ENCODE measurements around the gene DPM2. TPM values are rescaled to one million over a fixed set of nuclear protein-coding genes. Genes with fewer than 3 reads are reported as not detected.

DPM2 gene
- total RNA-seq, 2 donors from 2014 or later: 23.3 to 39.9 TPM

DNA sequence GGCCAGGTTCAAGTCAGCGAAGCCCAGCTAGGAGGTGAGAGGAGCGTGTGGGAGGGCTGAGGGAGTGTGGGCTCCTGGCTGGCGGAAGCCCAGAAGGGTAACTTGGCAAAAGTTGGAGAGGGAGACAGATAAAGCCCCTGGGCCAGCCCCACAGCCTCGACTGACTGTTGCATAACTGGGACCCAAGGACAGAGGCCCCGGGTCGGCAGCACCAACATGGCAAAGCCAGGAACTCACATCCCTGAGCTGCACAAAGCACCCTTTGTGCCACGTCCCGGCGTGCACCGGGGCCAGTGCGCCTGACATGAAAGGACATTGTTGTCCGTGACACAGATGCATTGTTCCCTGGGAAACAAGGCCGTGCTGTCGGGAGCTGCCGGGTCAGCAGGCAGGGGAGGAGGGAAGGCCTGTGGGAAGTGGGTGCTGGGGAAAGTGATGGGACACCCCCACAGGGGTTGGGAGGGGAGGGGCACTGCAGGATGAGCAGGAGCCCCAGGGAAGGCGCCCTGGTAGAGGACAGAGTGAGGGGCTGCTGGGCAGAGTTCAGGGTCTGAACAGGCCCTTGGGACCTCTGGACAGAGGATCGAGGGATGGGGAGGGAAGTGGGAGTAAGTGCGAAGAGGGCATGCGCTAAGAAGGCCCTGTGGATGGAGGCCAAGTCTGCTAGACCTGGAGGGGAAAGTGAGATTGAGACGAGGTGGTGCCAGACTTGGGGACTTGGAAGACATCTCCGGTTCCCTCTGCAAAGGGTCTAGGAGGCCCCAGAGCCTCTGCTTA, 13.0 kb upstream of the DPM2 start:
- intact Hi-C loops (cut with DNase I): no loop called here
- H3K27ac ChIP-seq: peak overlapping the region; percentile 66 to 78 (median 74)
- TF ChIP-seq POLR2A (IDR thresholded peaks at IDR 0.05): peak in 1 of 3 donors; percentile 9
- TF ChIP-seq CTCF (IDR thresholded peaks at IDR 0.05): no peak
- DNase-seq (peak; percentile 76 to 89 (median 88)), ATAC-seq (peak; percentile 76)
- peaks cover 59% of the 10 kb centered on the region for H3K4me1 ChIP-seq
- H3K4me3 ChIP-seq: no peak overlapping the region
- no peaks in the 10 kb centered on the region for H3K36me3 ChIP-seq (replicated peaks in 1 of 2; ENCODE audit: insufficient read depth in 1 of 2, low read depth in 2 of 2)
- no peaks in the 10 kb centered on the region for H3K27me3 ChIP-seq
- H3K9me3 ChIP-seq: no peaks in the 10 kb centered on the region
- WGBS, 2 donors: 20 to 32% methylated on average over 15 to 21 of the region's 21 CpGs

DNA sequence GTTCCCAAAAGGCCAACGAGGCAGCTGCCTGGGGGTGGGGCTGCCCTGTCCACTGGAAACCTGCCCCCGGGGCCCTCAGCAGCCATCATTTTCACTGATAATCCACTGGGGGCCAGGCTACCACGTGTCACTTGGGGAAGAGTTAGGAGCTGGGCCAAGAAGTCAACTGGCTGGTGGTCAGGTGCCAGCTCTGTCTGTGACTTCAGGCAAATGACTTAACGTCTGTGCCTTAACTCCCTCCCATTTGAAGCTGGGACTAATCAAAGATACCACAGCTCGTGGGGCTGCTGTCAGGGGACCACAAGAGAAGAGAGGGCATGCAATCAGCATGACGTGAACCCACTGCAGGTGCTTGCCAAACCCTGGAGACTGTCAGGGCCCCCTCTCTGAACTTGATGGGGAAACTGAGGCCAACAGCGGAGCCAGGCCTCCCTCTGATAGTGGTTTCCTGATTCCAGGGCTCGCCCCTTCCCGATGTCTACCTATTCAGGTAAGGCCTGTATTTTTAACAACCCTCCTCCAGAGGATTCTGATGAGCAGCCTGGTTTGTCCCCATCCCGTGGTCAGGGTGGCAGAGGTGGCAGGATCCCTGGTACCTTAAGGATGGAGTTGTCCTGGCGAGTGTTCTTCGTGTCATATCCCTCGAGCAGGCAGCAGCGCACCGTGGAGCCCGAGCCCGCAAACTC, 12.3 kb upstream of the DPM2 start:
- intact Hi-C loops (cut with DNase I): loop anchor here (10.0 kb wide), 1 partner anchor 175 kb away; the partner anchor contains the start of gene PTGES2

DNA sequence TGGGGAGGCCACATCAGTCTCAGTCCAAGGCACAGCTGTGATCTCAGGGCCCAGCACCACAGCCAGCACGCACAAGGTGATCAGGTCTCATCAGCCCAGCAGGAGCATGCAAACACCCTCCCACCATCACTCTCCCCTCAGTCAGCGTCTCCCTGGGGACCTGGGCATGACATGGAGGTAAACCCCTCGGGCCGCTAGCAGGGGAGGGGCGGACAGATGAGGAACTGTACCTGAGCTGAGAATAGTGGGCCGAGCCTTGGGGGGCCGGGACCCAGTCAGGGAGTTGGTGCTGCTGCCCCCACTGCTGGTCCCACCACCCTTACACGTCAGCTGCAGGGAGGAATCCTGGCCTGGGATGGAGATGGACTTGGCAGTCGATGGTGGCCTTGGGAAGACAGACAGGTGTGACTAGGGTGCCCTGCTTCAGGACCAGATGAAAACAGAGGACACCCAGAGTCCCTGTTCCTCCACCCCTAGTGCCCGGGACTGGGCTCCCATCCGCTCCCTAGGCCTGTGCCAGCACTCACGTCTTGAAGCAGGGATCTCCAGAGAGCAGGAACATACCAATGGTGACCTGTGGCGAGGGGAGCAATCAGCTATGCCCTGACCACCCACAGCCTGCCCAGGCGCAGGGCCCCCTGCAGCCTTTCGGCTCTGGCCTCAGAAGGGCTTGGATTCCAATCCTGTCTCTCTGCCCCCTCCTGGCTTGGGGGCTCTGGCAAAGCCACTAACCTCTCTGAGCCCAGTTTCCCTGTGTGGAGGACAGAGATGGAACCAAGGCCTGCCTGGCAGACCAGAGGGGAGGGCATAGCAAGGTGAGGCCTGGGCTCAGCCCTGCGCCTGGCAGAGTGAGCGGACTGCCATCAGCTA, 10.4 kb upstream of the DPM2 start:
- Histone ChIP-seq H3K4me1 (peaks cover 36% of the 10 kb centered on the region), H3K27me3 (no peaks in the 10 kb centered on the region), H3K4me3 (no peak overlapping the region), H3K27ac (peak overlapping the region in 3 of 4 donors; percentile 11 to 30 (median 28)), H3K9me3 (no peaks in the 10 kb centered on the region), H3K36me3 (replicated peaks in 1 of 2; ENCODE audit: insufficient read depth in 1 of 2, low read depth in 2 of 2) (peaks cover 0 to 7% of the 10 kb centered on the region in 2 donors)
- 75 to 83% methylated on average over 10 to 17 of the region's 17 CpGs for WGBS, 2 donors
- DNase-seq (no peak), ATAC-seq (no peak)
- intact Hi-C loops (cut with DNase I): loop anchor here (10.0 kb wide), 1 partner anchor 177 kb away; the partner anchor contains the start of gene PTGES2
- TF ChIP-seq CTCF (IDR thresholded peaks at IDR 0.05): no peak
- no peak for TF ChIP-seq POLR2A (IDR thresholded peaks at IDR 0.05)

More for the DNA sequence above, 12.3 kb upstream of the DPM2 start:
- 29 to 44% methylated on average over 6 to 17 of the region's 17 CpGs for WGBS, 2 donors
- DNase-seq (peak in 2 of 4 donors; percentile 66 to 74), ATAC-seq (peak; percentile 37)
- peak overlapping the region; percentile 66 to 78 (median 74) for H3K27ac ChIP-seq
- peaks cover 0 to under 1% of the 10 kb centered on the region in 2 donors for H3K36me3 ChIP-seq (replicated peaks in 1 of 2; ENCODE audit: insufficient read depth in 1 of 2, low read depth in 2 of 2)
- H3K4me1 ChIP-seq: peaks cover 52% of the 10 kb centered on the region
- H3K9me3 ChIP-seq: no peaks in the 10 kb centered on the region
- H3K27me3 ChIP-seq: no peaks in the 10 kb centered on the region
- no peak overlapping the region for H3K4me3 ChIP-seq
- TF ChIP-seq POLR2A (IDR thresholded peaks at IDR 0.05): peak in 1 of 3 donors; percentile 11
- TF ChIP-seq CTCF (IDR thresholded peaks at IDR 0.05): no peak

GRCh38 chr9:127946728-127947127, 9.1 kb upstream of the DPM2 start:
- no peaks in the 10 kb centered on the region for H3K9me3 ChIP-seq
- peaks cover 0 to 7% of the 10 kb centered on the region in 2 donors for H3K36me3 ChIP-seq (replicated peaks in 1 of 2; ENCODE audit: insufficient read depth in 1 of 2, low read depth in 2 of 2)
- 55 to 80% methylated on average over 2 to 3 of the region's 3 CpGs for WGBS, 2 donors
- ATAC-seq: no peak
- intact Hi-C loops (cut with DNase I): loop anchor here (10.0 kb wide), 1 partner anchor 178 kb away; the partner anchor contains the start of gene PTGES2
- peaks cover 28% of the 10 kb centered on the region for H3K4me1 ChIP-seq
- H3K27ac ChIP-seq: peak overlapping the region in 1 of 4 donors; percentile 18
- no peak overlapping the region for H3K4me3 ChIP-seq
- DNase-seq: no peak
- H3K27me3 ChIP-seq: no peaks in the 10 kb centered on the region
- no peak for TF ChIP-seq POLR2A (IDR thresholded peaks at IDR 0.05)
- TF ChIP-seq CTCF (IDR thresholded peaks at IDR 0.05): no peak

Data from body of pancreas (tissue), 4 donors.